ENCODE measurements around the gene FURIN.
"Not testable (repeated sequence)": the region's sequence is repeated elsewhere in the genome, so short reads cannot be mapped to it uniquely, and the experiment has no call there.

Gene FURIN

GRCh38 chr15:90870354-90871138 lies 2.2 kb downstream of the FURIN start:
- DNase-seq: peak in 1 of 5 experiments; percentile 48

DNA sequence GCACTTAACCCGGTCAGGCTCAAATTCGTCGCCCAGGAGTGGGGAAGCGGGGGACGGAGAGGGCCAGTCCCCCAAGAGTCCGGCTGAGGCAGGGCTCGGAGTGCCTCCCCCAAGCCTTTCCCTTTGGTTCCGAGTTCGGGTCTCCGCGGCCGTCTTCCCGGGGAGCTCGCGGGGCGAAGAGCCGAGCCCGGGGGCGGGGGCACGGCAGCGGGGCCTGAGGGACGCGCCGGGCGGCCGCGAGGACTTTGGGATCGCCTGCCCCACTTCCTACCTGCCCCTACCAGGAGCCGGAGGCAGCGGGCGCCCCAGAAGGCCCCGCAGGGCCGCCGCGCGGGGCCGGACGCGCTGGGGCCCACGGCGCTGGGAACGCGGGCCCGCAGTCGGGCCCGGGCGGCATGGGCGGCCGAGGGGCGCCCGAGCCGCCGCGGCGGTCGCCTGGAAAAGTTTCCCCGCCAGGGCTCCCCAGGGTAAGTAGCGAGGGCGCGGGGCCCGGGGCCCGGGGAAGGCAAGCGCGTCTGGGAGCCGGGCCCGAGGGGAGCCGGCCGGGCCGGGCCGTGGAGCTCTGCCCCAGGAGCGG lies 2.8 kb downstream of the FURIN start:
- peak in 3 of 5 experiments; percentile 21 to 43 (median 25) for DNase-seq

GRCh38 chr15:90871716-90872485 lies 3.5 kb downstream of the FURIN start:
- DNase-seq: no peak

DNA sequence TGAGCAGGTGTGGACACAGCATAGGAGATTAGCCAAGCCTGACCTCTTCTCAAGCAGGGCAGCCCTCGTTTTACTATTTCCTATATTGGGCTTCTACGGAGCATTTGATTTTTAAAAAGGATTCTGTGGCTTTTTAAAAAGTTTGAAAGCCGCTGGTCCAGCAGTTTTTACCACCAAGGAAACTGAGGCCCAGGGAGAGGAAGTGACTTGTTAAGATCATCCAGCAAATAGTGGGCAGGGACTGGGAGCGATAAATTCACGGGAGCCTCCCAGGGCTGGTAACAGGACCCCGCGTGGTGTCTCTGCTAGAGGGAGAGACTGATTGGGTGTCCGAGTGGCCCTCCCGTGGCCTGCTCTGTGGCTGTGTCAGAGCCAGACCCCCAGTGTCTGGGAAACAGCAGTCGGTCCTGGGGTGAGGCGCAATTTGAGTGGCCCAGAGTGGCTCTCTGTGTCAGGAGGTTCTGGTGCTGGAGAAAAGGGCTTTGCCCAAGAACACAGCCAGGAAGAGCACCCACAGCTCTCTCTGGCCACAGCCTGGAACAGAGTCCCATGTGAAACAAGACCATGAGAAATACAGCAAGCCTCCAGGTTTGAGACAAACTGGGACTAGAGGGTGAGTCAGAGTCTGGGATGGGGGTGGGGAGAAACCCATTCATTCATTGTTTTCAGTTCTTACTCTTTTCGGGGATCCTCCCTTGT lies 4.2 kb downstream of the FURIN start:
- peak in 2 of 5 experiments; percentile 41 to 54 for DNase-seq

DNA sequence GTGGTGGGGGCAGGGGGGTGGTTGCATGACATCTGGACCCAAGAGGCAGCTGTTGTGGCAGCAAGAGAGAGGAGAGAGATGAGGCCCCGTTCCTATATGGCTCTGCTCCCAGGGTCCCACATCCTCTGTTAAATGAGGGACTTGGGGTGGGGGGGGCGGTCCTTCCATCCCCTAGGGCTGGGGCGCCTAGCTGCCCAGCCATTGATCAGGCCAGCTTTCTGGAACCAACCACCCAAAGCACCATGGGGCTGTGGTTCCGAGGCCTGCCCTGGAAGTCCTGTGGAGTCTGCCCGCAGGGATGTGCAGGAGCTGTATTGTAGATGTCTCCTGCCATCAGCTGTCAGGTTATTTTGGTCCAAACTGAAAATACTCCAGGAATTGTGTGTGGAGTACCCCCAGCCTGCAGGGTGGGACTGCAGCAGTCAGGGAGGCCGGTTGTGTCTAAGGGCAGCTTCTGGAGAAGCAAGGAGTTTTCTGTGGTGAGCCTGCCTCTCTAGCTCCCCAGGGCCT lies 5.2 kb downstream of the FURIN start:
- no peak for DNase-seq

GRCh38 chr15:90873998-90874605 lies 5.7 kb downstream of the FURIN start:
- no peak for DNase-seq

DNA sequence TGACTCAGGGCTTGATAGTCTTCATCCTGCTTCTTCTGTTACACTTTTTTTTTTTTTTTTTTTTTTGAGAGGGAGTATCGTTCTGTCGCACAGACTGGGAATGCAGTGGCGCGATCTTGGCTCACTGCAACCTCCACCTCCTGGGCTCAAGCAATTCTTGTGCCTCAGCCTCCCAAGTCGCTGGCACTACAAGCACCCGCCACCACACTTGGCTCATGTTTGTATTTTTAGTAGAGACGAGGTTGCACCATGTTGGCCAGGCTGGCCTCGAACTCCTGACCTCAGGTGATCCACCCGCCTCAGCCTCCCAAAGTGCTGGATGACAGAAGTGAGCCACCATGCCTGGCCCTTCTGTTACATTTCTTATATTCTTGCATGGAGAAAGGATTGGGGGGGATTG lies 6.6 kb downstream of the FURIN start:
- not testable (repeated sequence) for DNase-seq

- DNase-seq: no peak
These were observed 7.2 kb downstream of the FURIN start for GRCh38 chr15:90875549-90875981.

GRCh38 chr15:90876046-90876445 lies 7.7 kb downstream of the FURIN start:
- no peak for DNase-seq

GRCh38 chr15:90876512-90877170 lies 8.3 kb downstream of the FURIN start:
- DNase-seq: no peak

GRCh38 chr15:90877315-90877714 lies 8.9 kb downstream of the FURIN start:
- DNase-seq: no peak

DNA sequence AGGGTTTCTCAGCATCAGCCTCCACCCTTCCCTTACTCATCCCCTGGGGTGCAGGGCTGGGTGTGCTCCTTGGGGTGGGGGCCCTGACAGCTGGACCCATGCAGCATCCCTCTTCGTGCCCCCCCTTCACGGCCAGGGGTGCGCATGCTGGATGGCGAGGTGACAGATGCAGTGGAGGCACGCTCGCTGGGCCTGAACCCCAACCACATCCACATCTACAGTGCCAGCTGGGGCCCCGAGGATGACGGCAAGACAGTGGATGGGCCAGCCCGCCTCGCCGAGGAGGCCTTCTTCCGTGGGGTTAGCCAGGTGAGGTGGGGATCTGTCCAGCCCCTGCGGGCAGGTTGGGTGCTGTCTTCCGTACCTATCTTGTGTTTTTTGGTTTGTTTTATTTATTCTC lies 9.6 kb downstream of the FURIN start:
- DNase-seq: no peak

DNA sequence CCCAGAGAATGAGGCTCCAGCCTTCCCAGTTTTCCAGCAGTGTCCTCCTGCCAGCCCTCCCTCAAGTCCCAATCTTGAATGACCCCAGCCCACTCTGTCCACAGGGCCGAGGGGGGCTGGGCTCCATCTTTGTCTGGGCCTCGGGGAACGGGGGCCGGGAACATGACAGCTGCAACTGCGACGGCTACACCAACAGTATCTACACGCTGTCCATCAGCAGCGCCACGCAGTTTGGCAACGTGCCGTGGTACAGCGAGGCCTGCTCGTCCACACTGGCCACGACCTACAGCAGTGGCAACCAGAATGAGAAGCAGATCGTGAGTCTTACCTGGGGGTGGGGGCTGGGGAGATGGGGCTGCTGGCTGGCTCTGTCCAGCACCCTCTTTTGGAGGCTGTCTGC lies 10.3 kb downstream of the FURIN start:
- no peak for DNase-seq

- DNase-seq: no peak
These were observed 11.5 kb downstream of the FURIN start for GRCh38 chr15:90879730-90880366.

DNA sequence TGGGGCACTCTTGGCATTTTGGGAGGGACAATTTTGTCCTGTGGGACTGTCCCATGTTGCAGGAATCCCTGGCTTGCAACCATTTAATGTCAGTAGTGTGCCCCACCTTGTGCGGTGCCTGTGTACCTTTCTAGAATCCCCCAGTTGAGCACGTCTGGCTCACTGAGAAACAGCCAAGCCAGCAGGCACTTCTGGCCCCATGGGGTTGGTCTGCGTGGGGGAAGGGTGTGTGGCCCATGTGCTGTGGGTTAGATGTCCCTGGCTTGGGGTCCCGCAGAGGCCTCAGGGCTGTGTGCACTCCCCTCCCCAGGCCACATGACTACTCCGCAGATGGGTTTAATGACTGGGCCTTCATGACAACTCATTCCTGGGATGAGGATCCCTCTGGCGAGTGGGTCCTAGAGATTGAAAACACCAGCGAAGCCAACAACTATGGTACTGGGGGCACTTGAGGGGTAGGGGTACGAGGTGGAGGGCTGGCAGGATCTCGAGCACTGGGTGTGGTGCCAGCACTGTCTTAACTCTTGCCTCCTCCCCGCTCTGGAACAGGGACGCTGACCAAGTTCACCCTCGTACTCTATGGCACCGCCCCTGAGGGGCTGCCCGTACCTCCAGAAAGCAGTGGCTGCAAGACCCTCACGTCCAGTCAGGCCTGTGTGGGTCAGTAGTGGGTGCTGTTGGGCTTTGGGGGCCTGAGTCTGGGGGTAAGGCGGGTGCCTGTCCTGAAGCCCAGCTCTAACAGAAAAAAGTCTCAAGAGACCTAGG lies 12.2 kb downstream of the FURIN start:
- no peak for DNase-seq

DNA sequence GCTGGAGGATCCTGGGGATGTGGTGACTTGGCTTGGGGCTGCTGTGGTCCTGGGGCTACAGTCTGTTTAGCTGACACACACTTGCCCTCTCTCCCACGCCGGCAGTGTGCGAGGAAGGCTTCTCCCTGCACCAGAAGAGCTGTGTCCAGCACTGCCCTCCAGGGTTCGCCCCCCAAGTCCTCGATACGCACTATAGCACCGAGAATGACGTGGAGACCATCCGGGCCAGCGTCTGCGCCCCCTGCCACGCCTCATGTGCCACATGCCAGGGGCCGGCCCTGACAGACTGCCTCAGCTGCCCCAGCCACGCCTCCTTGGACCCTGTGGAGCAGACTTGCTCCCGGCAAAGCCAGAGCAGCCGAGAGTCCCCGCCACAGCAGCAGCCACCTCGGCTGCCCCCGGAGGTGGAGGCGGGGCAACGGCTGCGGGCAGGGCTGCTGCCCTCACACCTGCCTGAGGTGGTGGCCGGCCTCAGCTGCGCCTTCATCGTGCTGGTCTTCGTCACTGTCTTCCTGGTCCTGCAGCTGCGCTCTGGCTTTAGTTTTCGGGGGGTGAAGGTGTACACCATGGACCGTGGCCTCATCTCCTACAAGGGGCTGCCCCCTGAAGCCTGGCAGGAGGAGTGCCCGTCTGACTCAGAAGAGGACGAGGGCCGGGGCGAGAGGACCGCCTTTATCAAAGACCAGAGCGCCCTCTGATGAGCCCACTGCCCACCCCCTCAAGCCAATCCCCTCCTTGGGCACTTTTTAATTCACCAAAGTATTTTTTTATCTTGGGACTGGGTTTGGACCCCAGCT lies 13.0 kb downstream of the FURIN start:
- DNase-seq: no peak

DNA sequence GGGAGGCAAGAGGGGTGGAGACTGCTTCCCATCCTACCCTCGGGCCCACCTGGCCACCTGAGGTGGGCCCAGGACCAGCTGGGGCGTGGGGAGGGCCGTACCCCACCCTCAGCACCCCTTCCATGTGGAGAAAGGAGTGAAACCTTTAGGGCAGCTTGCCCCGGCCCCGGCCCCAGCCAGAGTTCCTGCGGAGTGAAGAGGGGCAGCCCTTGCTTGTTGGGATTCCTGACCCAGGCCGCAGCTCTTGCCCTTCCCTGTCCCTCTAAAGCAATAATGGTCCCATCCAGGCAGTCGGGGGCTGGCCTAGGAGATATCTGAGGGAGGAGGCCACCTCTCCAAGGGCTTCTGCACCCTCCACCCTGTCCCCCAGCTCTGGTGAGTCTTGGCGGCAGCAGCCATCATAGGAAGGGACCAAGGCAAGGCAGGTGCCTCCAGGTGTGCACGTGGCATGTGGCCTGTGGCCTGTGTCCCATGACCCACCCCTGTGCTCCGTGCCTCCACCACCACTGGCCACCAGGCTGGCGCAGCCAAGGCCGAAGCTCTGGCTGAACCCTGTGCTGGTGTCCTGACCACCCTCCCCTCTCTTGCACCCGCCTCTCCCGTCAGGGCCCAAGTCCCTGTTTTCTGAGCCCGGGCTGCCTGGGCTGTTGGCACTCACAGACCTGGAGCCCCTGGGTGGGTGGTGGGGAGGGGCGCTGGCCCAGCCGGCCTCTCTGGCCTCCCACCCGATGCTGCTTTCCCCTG lies 13.8 kb downstream of the FURIN start:
- no peak for DNase-seq

GRCh38 chr15:90882781-90883525 lies 14.6 kb downstream of the FURIN start:
- DNase-seq: no peak

Measured in T-helper 2 cell (primary cell).